HG02763 (cell line): ENCODE data around the gene CHST4.
"Not testable (repeated sequence)": the region's sequence is repeated elsewhere in the genome, so short reads cannot be mapped to it uniquely, and the experiment has no call there.

Experiments used
- ATAC-seq: cut with Tn5 transposase; IDR thresholded peaks from one replicate; pipeline ENCODE4 v1.9.1; 2021; ENCODE audit warnings: mild to moderate bottlenecking, moderate library complexity; ENCODE audit not compliant: unreplicated experiment

The CHST4 gene

GRCh38 chr16:71524566-71525553 is 1.4 kb upstream of the CHST4 start:
- no peak for ATAC-seq

GRCh38 chr16:71528257-71528656 is 2.0 kb downstream of the CHST4 start:
- no peak for ATAC-seq

DNA sequence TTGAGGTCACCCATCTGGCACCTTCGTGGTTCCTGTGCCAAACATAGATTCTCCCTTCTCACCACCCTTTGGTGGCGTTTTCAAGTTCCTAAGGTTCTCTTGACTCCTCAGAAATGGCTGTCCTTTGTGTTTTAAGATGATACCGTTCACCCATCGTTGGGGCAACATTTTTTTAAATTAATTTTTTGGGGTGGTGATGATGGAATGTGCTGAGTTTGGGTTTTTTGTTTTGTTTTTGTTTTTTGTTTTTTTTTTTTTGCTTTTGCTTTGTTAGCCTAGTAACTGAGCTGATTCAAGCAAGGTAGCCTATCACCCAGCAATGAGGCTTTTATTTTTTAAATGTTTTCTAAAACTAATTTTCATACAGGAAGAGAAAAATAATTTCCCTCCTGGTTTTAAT is 2.6 kb downstream of the CHST4 start:
- no peak for ATAC-seq

DNA sequence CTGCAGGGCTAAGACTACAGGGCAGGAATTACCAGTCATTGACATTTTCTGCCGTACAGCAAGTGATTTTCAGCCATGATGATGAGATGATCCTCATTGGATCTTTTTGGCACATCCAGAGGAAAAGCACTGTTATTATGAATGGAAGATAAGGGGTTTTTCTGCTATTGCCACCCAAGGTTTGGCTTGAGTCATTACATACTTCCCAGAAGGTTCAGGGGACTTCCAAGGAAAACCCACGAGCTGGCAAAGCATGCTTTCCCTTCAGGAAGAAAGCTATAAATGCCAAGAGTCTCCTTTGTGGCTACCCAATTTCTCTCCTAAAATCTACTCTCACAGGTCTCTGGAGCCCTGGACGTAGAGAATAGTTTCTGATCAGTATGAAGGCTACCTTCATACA is 6.1 kb downstream of the CHST4 start:
- no peak for ATAC-seq

DNA sequence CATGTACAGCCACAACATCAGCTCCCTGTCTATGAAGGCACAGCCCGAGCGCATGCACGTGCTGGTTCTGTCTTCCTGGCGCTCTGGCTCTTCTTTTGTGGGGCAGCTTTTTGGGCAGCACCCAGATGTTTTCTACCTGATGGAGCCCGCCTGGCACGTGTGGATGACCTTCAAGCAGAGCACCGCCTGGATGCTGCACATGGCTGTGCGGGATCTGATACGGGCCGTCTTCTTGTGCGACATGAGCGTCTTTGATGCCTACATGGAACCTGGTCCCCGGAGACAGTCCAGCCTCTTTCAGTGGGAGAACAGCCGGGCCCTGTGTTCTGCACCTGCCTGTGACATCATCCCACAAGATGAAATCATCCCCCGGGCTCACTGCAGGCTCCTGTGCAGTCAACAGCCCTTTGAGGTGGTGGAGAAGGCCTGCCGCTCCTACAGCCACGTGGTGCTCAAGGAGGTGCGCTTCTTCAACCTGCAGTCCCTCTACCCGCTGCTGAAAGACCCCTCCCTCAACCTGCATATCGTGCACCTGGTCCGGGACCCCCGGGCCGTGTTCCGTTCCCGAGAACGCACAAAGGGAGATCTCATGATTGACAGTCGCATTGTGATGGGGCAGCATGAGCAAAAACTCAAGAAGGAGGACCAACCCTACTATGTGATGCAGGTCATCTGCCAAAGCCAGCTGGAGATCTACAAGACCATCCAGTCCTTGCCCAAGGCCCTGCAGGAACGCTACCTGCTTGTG is 10.7 kb downstream of the CHST4 start:
- no peak for ATAC-seq

GRCh38 chr16:71537643-71538042 is 11.4 kb downstream of the CHST4 start:
- ATAC-seq, result no peak

- ATAC-seq, result no peak
Observed at GRCh38 chr16:71542377-71542776, 16.2 kb downstream of the CHST4 start.

DNA sequence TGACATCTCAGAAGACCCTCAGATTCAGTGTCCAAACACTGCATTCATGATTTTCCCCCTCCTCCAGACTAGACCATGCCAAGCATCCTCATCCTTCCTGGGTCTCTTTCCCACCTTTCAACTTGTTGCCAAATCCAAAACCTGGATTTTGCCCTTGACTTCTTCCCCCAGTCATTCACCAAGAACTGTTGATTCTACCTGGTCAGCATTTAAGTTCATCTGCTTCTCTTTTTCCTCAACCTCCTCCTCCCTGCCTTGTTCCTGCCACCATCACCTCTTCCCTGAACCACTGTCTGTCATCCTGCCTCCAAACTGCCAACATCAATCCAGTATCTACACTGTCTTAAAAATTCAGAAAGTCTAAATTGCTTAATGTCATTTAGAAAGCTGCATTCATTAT is 20.9 kb downstream of the CHST4 start:
- ATAC-seq, result no peak

GRCh38 chr16:71552698-71553503 is 26.7 kb downstream of the CHST4 start:
- ATAC-seq, result no peak

- ATAC-seq, result no peak
Observed at GRCh38 chr16:71555230-71555891, 29.1 kb downstream of the CHST4 start.

DNA sequence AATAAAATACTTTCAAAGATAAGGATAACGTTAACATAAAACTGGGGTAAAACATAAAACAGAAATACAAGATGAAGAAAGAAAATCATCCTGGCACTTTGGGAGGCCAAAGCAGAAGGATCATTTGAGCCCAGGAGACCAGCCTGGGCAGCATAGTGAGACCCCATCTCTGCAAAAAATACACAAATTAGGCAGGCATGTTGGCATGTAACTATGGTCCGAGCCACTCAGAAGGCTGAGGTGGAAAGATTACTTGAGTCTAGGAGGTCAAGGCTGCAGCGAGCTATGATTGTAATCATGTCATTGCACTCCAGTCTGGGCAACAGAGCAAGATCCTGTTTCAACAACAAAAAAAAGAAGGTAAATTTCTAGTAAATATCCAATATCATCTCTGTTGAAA is 31.1 kb downstream of the CHST4 start:
- no peak for ATAC-seq

DNA sequence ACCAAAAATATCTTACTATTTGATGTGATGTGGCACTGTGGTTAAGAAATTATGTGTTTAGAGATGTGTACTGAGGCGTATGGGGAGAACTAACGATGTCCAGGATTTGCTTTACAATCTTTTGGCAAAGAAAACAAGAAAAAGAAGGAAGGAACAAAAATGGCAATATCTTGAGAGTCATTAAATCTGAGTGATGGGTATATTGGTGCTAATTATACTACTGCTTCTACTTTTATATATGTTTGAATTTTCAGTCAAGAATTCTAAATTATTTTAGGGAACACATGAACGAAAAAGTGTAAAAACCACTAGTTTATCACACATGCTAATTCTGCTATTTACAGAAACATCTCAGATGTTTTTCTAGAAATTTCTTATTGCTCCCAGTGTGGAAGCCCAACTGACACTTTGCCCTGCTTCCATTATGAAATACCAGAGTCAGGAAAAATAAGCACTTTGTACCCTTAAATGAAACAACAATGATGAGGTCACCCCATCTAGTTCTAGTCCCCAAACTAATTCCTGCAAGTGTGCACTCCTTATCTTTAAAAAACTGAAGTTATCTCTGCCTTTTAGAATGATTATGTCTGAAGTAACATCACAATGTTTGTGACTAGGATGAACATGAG is 31.8 kb downstream of the CHST4 start:
- no peak for ATAC-seq

DNA sequence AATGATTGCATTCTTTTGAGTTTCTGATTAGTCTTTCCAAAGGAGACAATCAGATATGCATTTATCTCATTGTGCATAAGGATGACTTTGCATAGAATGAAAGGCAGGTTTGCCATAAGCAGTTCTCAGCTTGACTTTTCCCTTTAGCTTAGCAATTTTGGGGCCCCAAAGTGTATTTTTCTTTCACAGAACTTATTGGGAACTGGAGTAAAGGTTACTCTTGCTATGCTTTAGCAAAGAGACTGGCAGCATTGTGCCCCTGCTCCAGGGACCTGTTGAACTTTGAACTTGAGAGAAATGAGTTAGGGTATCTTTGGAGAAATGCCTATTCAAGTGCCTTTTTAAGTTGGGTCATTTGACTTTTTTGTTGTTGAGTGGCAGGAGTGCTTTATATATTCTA is 33.6 kb downstream of the CHST4 start:
- ATAC-seq, result no peak

DNA sequence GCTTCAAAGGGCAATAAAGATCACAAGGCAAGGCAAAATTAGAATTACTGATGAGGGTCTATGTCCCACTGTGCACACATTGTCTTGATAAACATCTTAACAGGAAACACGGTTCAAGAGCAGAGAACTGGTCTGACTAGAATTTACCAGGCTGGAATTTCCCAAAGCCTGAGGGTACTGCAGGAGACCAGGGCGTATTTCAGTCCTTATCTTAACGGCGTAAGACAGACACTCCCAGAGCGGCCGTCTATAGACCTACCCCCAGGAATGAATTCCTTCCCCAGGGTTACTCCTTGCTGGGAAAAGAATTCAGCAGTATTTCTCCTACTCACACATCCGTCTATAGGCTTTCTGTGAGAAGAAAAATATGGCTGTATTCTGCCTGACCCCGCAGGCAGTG is 35.7 kb downstream of the CHST4 start:
- not testable (repeated sequence) for ATAC-seq

GRCh38 chr16:71562552-71562951 is 36.3 kb downstream of the CHST4 start:
- ATAC-seq, result no peak

GRCh38 chr16:71564335-71564967 is 38.2 kb downstream of the CHST4 start:
- ATAC-seq, result no peak

DNA sequence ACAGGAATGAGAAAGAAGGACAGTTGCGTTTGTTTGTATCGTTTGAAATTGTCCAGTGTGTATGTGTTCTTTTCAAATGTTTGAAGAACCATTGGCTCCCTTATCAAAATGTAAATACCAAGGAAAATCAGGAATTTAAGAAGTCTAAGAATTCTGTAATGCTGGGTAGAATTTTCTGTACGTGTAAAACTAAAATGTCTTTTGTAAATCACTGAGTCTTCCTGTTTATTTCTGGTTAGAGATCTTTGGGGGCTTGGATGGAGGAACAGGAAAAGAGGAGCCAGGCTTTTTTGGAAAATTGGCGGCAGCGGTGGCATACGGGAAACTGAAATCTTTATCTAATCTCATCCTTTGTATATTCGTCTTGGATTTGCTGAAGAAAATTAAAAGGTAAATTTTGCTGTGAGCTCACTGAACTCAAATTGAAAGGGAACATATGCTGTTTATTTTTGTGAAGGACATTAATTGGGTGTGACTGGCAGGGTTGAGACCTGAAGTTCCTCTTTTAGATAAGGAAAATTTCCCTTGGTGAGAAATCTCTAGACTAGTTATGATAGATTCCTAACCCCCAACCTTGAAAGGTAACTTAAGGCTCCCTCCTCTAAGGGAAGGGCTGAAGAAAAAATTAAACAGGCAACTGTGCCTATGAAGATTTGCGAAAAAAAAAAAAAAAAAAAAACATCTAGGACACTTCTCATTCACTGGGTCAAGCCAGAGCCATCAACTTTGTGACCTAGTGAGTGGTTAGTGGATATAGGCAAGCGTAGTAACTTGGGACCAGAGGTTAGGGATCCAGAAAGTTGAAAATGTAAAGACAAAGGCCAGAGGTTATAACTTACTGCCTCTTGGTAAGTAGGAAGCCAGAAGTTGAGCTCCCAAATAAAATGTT is 39.8 kb downstream of the CHST4 start:
- ATAC-seq, result no peak

GRCh38 chr16:71567931-71568330 is 41.7 kb downstream of the CHST4 start:
- ATAC-seq, result no peak

- ATAC-seq, result no peak
Observed at GRCh38 chr16:71568551-71568950, 42.3 kb downstream of the CHST4 start.
